ENCODE results near the gene ARID4B. TPM values are rescaled to one million over a fixed set of nuclear protein-coding genes. Genes with fewer than 3 reads are reported as not detected.
"Not testable (repeated sequence)": the region's sequence is repeated elsewhere in the genome, so short reads cannot be mapped to it uniquely, and the experiment has no call there.

ARID4B gene
- total RNA-seq, 1 donor from 2014 or later: 68.8 TPM

DNA sequence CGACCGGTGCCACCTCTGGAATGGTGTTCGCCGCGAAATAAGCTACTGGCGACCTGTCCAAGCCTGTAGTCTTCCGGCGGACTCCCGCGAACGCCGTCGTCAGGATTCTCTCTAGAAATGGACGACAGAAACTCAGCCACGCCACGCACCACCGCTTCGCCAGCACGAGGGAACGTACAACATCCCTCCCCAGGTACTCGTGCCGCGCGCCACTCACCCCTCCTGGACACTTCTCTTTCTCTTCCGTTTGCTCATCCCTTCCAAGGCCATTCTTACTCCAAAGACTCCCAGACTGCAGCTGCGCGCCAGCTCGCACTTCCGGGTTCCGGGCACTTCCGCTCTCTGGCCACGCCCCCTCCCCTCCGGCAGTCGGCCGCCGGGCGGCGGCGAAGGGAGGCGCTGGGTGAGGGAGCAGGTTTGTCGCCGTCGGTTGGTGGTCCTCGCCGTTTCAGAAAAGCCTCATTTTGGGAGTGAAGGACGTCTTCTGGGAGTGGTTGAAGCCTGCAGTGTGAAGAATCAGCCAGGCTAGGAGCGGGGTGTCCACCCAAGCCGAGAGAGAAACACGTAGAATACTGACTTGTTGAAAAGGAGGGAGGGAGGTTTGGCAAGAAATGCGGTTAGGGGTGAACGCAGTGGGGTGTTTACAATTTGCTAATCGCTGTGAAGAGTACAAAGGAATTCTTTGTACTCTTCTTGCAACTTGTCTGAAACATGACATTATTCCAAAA lies 166.9 kb downstream of the ARID4B start, which contains the start of gene RBM34:
Gene RBM34, minus strand, starts transcription at position 294 of the 728 bp plus-strand sequence. Its CDS starts 24 bp downstream, at position 270.
- Mint-ChIP-seq H3K27me3 (no peaks in the 10 kb centered on the region), H3K36me3 (ENCODE audit: insufficient read depth) (peaks cover 3% of the 10 kb centered on the region), H3K9me3 (ENCODE audit: low read depth) (no peaks in the 10 kb centered on the region), H3K4me3 (ENCODE audit: low read depth) (peak within 1 kb of the TSS; percentile 97), H3K4me1 (ENCODE audit: low read depth) (peaks cover 10% of the 10 kb centered on the region), H3K27ac (peak within 1 kb of the TSS; percentile 98)
- TF ChIP-seq, protein P1, sequence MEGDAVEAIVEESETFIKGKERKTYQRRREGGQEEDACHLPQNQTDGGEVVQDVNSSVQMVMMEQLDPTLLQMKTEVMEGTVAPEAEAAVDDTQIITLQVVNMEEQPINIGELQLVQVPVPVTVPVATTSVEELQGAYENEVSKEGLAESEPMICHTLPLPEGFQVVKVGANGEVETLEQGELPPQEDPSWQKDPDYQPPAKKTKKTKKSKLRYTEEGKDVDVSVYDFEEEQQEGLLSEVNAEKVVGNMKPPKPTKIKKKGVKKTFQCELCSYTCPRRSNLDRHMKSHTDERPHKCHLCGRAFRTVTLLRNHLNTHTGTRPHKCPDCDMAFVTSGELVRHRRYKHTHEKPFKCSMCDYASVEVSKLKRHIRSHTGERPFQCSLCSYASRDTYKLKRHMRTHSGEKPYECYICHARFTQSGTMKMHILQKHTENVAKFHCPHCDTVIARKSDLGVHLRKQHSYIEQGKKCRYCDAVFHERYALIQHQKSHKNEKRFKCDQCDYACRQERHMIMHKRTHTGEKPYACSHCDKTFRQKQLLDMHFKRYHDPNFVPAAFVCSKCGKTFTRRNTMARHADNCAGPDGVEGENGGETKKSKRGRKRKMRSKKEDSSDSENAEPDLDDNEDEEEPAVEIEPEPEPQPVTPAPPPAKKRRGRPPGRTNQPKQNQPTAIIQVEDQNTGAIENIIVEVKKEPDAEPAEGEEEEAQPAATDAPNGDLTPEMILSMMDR (IDR thresholded peaks at IDR 0.05; ENCODE audit: unreplicated experiment): peak; percentile 18
- peak; percentile 84 for DNase-seq (ENCODE audit: low spot score, unreplicated experiment)

DNA sequence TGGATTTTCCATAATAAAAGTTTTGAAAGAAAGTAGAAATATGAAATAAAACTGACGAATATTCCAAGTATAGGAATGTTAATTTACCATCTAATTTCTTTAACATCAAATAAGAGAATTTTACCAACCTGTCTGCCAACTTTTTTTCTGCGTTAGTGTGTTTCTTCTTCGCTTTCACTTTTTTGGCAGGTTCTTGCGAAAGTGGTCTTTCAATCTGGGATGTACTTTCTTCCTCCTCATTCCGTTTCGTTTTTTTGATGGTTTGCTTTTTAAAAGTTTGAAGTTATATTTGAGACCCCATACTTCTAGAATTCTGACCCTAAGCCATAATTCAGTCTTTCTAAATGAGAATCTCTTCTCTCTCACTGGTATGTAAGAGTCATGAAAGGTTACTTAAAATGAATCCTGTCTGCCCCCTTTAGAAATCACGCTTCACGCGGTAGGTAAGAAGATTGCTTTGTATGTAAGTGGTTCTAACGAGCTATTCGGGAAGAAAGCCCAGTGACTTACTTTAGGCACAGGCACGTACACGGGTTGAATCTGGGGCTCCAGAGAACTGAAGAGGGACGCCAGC lies 167.5 kb downstream of the ARID4B start:
- Mint-ChIP-seq H3K27ac (peak overlapping the region; percentile 98), H3K27me3 (no peaks in the 10 kb centered on the region), H3K4me3 (ENCODE audit: low read depth) (peak overlapping the region; percentile 97), H3K4me1 (ENCODE audit: low read depth) (peaks cover 10% of the 10 kb centered on the region), H3K36me3 (ENCODE audit: insufficient read depth) (peaks cover 3% of the 10 kb centered on the region), H3K9me3 (ENCODE audit: low read depth) (no peaks in the 10 kb centered on the region)
- TF ChIP-seq, protein P1 (IDR thresholded peaks at IDR 0.05; ENCODE audit: unreplicated experiment): no peak
- no peak for DNase-seq (ENCODE audit: low spot score, unreplicated experiment)

DNA sequence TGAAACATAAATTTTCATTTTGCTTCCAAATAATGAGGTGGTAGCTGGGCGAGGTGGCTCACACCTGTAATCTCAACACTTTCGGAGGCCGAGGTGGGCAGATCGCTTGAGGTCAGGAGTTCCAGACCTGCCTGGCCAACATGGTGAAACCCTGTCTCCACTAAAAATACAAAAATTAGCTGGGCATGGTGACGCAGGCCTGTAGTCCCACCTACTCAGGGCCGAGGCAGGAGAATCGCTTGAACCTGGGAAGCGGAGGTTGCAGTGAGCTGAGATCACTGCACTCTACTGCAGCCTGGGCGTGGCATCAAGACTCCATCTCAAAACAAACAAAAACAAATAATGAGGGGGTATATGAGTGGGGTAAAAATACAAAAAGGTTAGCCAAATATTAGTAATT lies 168.0 kb downstream of the ARID4B start:
- not testable (repeated sequence) for DNase-seq (ENCODE audit: low spot score, unreplicated experiment); H3K36me3 Mint-ChIP-seq (ENCODE audit: insufficient read depth); H3K9me3 Mint-ChIP-seq (ENCODE audit: low read depth); H3K27me3 Mint-ChIP-seq
- Mint-ChIP-seq H3K4me3 (ENCODE audit: low read depth) (peak overlapping the region; percentile 97), H3K4me1 (ENCODE audit: low read depth) (peaks cover 10% of the 10 kb centered on the region), H3K27ac (peak overlapping the region; percentile 26)

DNA sequence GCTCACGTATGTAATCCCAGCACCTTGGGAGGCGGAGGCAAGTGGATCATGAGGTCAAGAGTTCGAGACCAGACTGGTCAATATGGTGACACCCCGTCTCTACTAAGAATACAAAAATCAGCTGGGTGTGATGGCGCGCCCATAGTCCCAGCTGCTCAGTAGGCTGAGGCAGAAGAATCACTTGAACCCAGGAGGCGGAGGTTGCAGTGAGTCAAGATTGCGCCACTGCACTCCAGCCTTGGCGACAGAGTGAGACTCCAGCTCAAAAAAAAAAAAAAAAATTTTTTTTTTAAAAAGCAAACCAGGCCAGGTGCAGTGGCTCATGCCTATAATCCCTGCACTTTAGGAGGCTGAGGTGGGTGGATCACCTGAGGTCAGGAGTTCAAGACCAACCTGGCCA lies 168.7 kb downstream of the ARID4B start:
- not testable (repeated sequence) for DNase-seq (ENCODE audit: low spot score, unreplicated experiment); H3K27ac Mint-ChIP-seq; H3K36me3 Mint-ChIP-seq (ENCODE audit: insufficient read depth); H3K27me3 Mint-ChIP-seq; H3K9me3 Mint-ChIP-seq (ENCODE audit: low read depth)
- H3K4me1 Mint-ChIP-seq (ENCODE audit: low read depth): peaks cover 10% of the 10 kb centered on the region
- H3K4me3 Mint-ChIP-seq (ENCODE audit: low read depth): peak overlapping the region; percentile 97

DNA sequence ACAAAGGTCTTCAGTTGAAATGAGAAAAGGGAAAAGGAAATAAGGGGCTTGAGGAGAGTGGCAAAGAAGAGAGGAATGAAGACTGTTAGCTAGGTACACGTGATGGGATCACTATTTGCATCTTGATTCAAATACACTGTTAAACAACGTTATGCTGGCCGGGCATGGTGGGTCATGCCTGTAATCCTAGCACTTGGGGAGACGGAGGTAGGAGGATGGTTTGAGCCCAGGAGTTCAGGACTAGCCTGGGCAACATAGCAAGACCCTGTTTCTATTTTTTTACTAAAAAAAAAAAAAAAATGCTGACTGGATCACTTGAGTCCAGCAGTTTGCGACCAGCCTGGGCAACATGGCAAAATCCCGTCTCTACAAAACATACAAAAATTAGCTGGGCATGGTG lies 169.3 kb downstream of the ARID4B start:
- TF ChIP-seq, protein P1 (IDR thresholded peaks at IDR 0.05; ENCODE audit: unreplicated experiment): no peak
- H3K4me1 Mint-ChIP-seq (ENCODE audit: low read depth): peaks cover 10% of the 10 kb centered on the region
- DNase-seq (ENCODE audit: low spot score, unreplicated experiment): no peak
- H3K36me3 Mint-ChIP-seq (ENCODE audit: insufficient read depth): peaks cover 11% of the 10 kb centered on the region
- no peak overlapping the region for H3K4me3 Mint-ChIP-seq (ENCODE audit: low read depth)
- no peaks in the 10 kb centered on the region for H3K9me3 Mint-ChIP-seq (ENCODE audit: low read depth)
- H3K27me3 Mint-ChIP-seq: no peaks in the 10 kb centered on the region
- no peak overlapping the region for H3K27ac Mint-ChIP-seq

DNA sequence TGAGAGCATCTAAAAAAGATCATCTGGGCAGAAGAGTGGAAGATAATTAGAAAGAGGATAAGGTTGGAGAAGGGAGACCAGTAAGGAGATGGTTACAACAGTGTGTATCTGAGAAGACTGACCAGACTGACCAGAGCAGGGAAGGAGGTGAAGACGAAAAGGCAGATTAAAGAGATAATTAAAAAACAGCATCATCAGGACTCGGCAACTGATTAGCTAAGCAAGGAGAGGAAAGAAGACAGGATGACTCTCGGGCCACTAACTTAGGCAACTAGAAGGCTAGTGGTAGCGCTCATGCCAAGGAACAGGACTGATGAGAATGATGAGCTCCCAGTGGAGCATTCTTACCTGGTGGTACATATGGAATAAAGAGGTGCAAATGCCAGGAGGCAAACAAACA lies 170.8 kb downstream of the ARID4B start:
- Mint-ChIP-seq H3K27me3 (no peaks in the 10 kb centered on the region), H3K4me1 (ENCODE audit: low read depth) (peaks cover 10% of the 10 kb centered on the region), H3K9me3 (ENCODE audit: low read depth) (no peaks in the 10 kb centered on the region), H3K27ac (no peak overlapping the region), H3K4me3 (ENCODE audit: low read depth) (no peak overlapping the region), H3K36me3 (ENCODE audit: insufficient read depth) (peaks cover 17% of the 10 kb centered on the region)
- TF ChIP-seq, protein P1 (IDR thresholded peaks at IDR 0.05; ENCODE audit: unreplicated experiment): no peak
- no peak for DNase-seq (ENCODE audit: low spot score, unreplicated experiment)

Measured in progenitor cell of endocrine pancreas (in vitro differentiated cells).